ENCODE measurements around the gene VDAC2.

GRCh38 chr10:75272094-75272493 lies 61.5 kb downstream of the VDAC2 start:
- no peak for TF ChIP-seq CTCF (IDR thresholded peaks at IDR 0.05)
- no peak for TF ChIP-seq POLR2A (IDR thresholded peaks at IDR 0.05)
- TF ChIP-seq POLR2AphosphoS5 (IDR thresholded peaks at IDR 0.05), result no peak
